ENCODE data around the gene HIPK2.

The HIPK2 gene

GRCh38 chr7:139603896-139604295 lies 173.9 kb downstream of the HIPK2 start:
- Histone ChIP-seq H2BK120ac (ENCODE audit: low read depth, low read length) (no peak overlapping the region), H3K56ac (ENCODE audit: low read length) (no peak overlapping the region), H3K4me1 (ENCODE audit: control insufficient read depth, low read depth, low read length) (no peaks in the 10 kb centered on the region), H4K5ac (ENCODE audit: low read length) (no peak overlapping the region), H3K4me3 (ENCODE audit: low read length) (no peak overlapping the region), H4K8ac (ENCODE audit: low read depth, low read length) (no peak overlapping the region), H3K4me2 (ENCODE audit: low read length) (no peak overlapping the region), H2BK5ac (ENCODE audit: low read length) (no peak overlapping the region), H3K79me2 (ENCODE audit: control insufficient read depth, insufficient read depth, low read length) (no peaks in the 10 kb centered on the region), H3K27me3 (ENCODE audit: insufficient read depth, low read length, poor library complexity) (no peaks in the 10 kb centered on the region), H3K9ac (ENCODE audit: low read length) (no peak overlapping the region), H3K79me1 (ENCODE audit: low read length) (no peaks in the 10 kb centered on the region), H2AK5ac (ENCODE audit: low read length) (no peak overlapping the region), H3K36me3 (ENCODE audit: control insufficient read depth, insufficient read depth, low read length) (no peaks in the 10 kb centered on the region), H3K27ac (ENCODE audit: low read depth, low read length) (no peak overlapping the region), H3K18ac (ENCODE audit: low read length) (no peak overlapping the region), H3K4ac (ENCODE audit: low read depth, low read length) (no peak overlapping the region), H3K23ac (ENCODE audit: low read length) (no peak overlapping the region), H2BK15ac (replicated peaks; ENCODE audit: low read depth) (no peak overlapping the region)
- DNase-seq = no peak
- no CpG with 5 or more reads among the region's 5 CpGs for WGBS (ENCODE audit: extremely low coverage, insufficient coverage, low lambda C conversion rate)

- Histone ChIP-seq H3K4me2 (ENCODE audit: low read length) (no peak overlapping the region), H2AK5ac (ENCODE audit: low read length) (no peak overlapping the region), H3K9ac (ENCODE audit: low read length) (no peak overlapping the region), H2BK5ac (ENCODE audit: low read length) (no peak overlapping the region), H3K18ac (ENCODE audit: low read length) (no peak overlapping the region), H3K4me1 (ENCODE audit: control insufficient read depth, low read depth, low read length) (no peaks in the 10 kb centered on the region), H3K79me2 (ENCODE audit: control insufficient read depth, insufficient read depth, low read length) (no peaks in the 10 kb centered on the region), H3K79me1 (ENCODE audit: low read length) (no peaks in the 10 kb centered on the region), H3K4me3 (ENCODE audit: low read length) (no peak overlapping the region), H4K8ac (ENCODE audit: low read depth, low read length) (no peak overlapping the region), H3K36me3 (ENCODE audit: control insufficient read depth, insufficient read depth, low read length) (no peaks in the 10 kb centered on the region), H3K23ac (ENCODE audit: low read length) (no peak overlapping the region), H3K56ac (ENCODE audit: low read length) (no peak overlapping the region), H3K27ac (ENCODE audit: low read depth, low read length) (no peak overlapping the region), H2BK120ac (ENCODE audit: low read depth, low read length) (no peak overlapping the region), H3K27me3 (ENCODE audit: insufficient read depth, low read length, poor library complexity) (no peaks in the 10 kb centered on the region), H4K5ac (ENCODE audit: low read length) (no peak overlapping the region), H3K4ac (ENCODE audit: low read depth, low read length) (no peak overlapping the region), H2BK15ac (replicated peaks; ENCODE audit: low read depth) (no peak overlapping the region)
- no CpG with 5 or more reads among the region's 5 CpGs for WGBS (ENCODE audit: extremely low coverage, insufficient coverage, low lambda C conversion rate)
- no peak for DNase-seq
Observed at GRCh38 chr7:139603282-139603681, 174.5 kb downstream of the HIPK2 start.

- Histone ChIP-seq H3K4ac (ENCODE audit: low read depth, low read length) (no peak overlapping the region), H3K79me2 (ENCODE audit: control insufficient read depth, insufficient read depth, low read length) (no peaks in the 10 kb centered on the region), H4K8ac (ENCODE audit: low read depth, low read length) (no peak overlapping the region), H3K27me3 (ENCODE audit: insufficient read depth, low read length, poor library complexity) (no peaks in the 10 kb centered on the region), H2BK15ac (replicated peaks; ENCODE audit: low read depth) (no peak overlapping the region), H3K27ac (ENCODE audit: low read depth, low read length) (no peak overlapping the region), H2AK5ac (ENCODE audit: low read length) (no peak overlapping the region), H3K9ac (ENCODE audit: low read length) (no peak overlapping the region), H2BK120ac (ENCODE audit: low read depth, low read length) (no peak overlapping the region), H3K4me1 (ENCODE audit: control insufficient read depth, low read depth, low read length) (no peaks in the 10 kb centered on the region), H3K23ac (ENCODE audit: low read length) (no peak overlapping the region), H3K4me2 (ENCODE audit: low read length) (no peak overlapping the region), H4K5ac (ENCODE audit: low read length) (no peak overlapping the region), H2BK5ac (ENCODE audit: low read length) (no peak overlapping the region), H3K4me3 (ENCODE audit: low read length) (no peak overlapping the region), H3K56ac (ENCODE audit: low read length) (no peak overlapping the region), H3K79me1 (ENCODE audit: low read length) (no peaks in the 10 kb centered on the region), H3K18ac (ENCODE audit: low read length) (no peak overlapping the region), H3K36me3 (ENCODE audit: control insufficient read depth, insufficient read depth, low read length) (no peaks in the 10 kb centered on the region)
- WGBS (ENCODE audit: extremely low coverage, insufficient coverage, low lambda C conversion rate) = 100% methylated on average over 1 of the region's 7 CpGs
- DNase-seq = peak; percentile 56
Observed at GRCh38 chr7:139602143-139602722, 175.6 kb downstream of the HIPK2 start.

- no peak overlapping the region for H3K9ac ChIP-seq (ENCODE audit: low read length)
- no peak overlapping the region for H2BK120ac ChIP-seq (ENCODE audit: low read depth, low read length)
- WGBS (ENCODE audit: extremely low coverage, insufficient coverage, low lambda C conversion rate) = no CpG with 5 or more reads among the region's 6 CpGs
- no peaks in the 10 kb centered on the region for H3K79me1 ChIP-seq (ENCODE audit: low read length)
- H2BK15ac ChIP-seq (replicated peaks; ENCODE audit: low read depth) = no peak overlapping the region
- no peak overlapping the region for H3K4me3 ChIP-seq (ENCODE audit: low read length)
- no peak overlapping the region for H2AK5ac ChIP-seq (ENCODE audit: low read length)
- H3K79me2 ChIP-seq (ENCODE audit: control insufficient read depth, insufficient read depth, low read length) = no peaks in the 10 kb centered on the region
- no peak overlapping the region for H4K5ac ChIP-seq (ENCODE audit: low read length)
- no peaks in the 10 kb centered on the region for H3K4me1 ChIP-seq (ENCODE audit: control insufficient read depth, low read depth, low read length)
- DNase-seq = no peak
- H3K36me3 ChIP-seq (ENCODE audit: control insufficient read depth, insufficient read depth, low read length) = no peaks in the 10 kb centered on the region
- no peak overlapping the region for H3K4me2 ChIP-seq (ENCODE audit: low read length)
- no peak overlapping the region for H4K8ac ChIP-seq (ENCODE audit: low read depth, low read length)
- H3K27me3 ChIP-seq (ENCODE audit: insufficient read depth, low read length, poor library complexity) = no peaks in the 10 kb centered on the region
- H3K18ac ChIP-seq (ENCODE audit: low read length) = no peak overlapping the region
- H3K27ac ChIP-seq (ENCODE audit: low read depth, low read length) = no peak overlapping the region
- H3K56ac ChIP-seq (ENCODE audit: low read length) = no peak overlapping the region
- H3K23ac ChIP-seq (ENCODE audit: low read length) = no peak overlapping the region
- no peak overlapping the region for H2BK5ac ChIP-seq (ENCODE audit: low read length)
- no peak overlapping the region for H3K4ac ChIP-seq (ENCODE audit: low read depth, low read length)
Observed at GRCh38 chr7:139601176-139601575, 176.6 kb downstream of the HIPK2 start.

GRCh38 chr7:139600306-139600705 lies 177.5 kb downstream of the HIPK2 start:
- Histone ChIP-seq H3K23ac (ENCODE audit: low read length) (no peak overlapping the region), H2BK5ac (ENCODE audit: low read length) (no peak overlapping the region), H3K4me2 (ENCODE audit: low read length) (no peak overlapping the region), H3K4ac (ENCODE audit: low read depth, low read length) (no peak overlapping the region), H3K18ac (ENCODE audit: low read length) (no peak overlapping the region), H3K56ac (ENCODE audit: low read length) (no peak overlapping the region), H4K5ac (ENCODE audit: low read length) (no peak overlapping the region), H4K8ac (ENCODE audit: low read depth, low read length) (no peak overlapping the region), H2BK120ac (ENCODE audit: low read depth, low read length) (no peak overlapping the region), H3K27ac (ENCODE audit: low read depth, low read length) (no peak overlapping the region), H3K27me3 (ENCODE audit: insufficient read depth, low read length, poor library complexity) (no peaks in the 10 kb centered on the region), H3K36me3 (ENCODE audit: control insufficient read depth, insufficient read depth, low read length) (no peaks in the 10 kb centered on the region), H2BK15ac (replicated peaks; ENCODE audit: low read depth) (no peak overlapping the region), H2AK5ac (ENCODE audit: low read length) (no peak overlapping the region), H3K4me1 (ENCODE audit: control insufficient read depth, low read depth, low read length) (no peaks in the 10 kb centered on the region), H3K79me1 (ENCODE audit: low read length) (no peaks in the 10 kb centered on the region), H3K4me3 (ENCODE audit: low read length) (no peak overlapping the region), H3K79me2 (ENCODE audit: control insufficient read depth, insufficient read depth, low read length) (no peaks in the 10 kb centered on the region), H3K9ac (ENCODE audit: low read length) (no peak overlapping the region)
- DNase-seq = peak; percentile 19
- no CpG with 5 or more reads among the region's 8 CpGs for WGBS (ENCODE audit: extremely low coverage, insufficient coverage, low lambda C conversion rate)

- Histone ChIP-seq H2BK5ac (ENCODE audit: low read length) (no peak overlapping the region), H3K79me1 (ENCODE audit: low read length) (no peaks in the 10 kb centered on the region), H3K4ac (ENCODE audit: low read depth, low read length) (no peak overlapping the region), H3K9ac (ENCODE audit: low read length) (no peak overlapping the region), H2BK120ac (ENCODE audit: low read depth, low read length) (no peak overlapping the region), H4K5ac (ENCODE audit: low read length) (no peak overlapping the region), H3K27me3 (ENCODE audit: insufficient read depth, low read length, poor library complexity) (no peaks in the 10 kb centered on the region), H3K4me1 (ENCODE audit: control insufficient read depth, low read depth, low read length) (no peaks in the 10 kb centered on the region), H3K23ac (ENCODE audit: low read length) (no peak overlapping the region), H2BK15ac (replicated peaks; ENCODE audit: low read depth) (no peak overlapping the region), H3K79me2 (ENCODE audit: control insufficient read depth, insufficient read depth, low read length) (no peaks in the 10 kb centered on the region), H2AK5ac (ENCODE audit: low read length) (no peak overlapping the region), H3K4me2 (ENCODE audit: low read length) (no peak overlapping the region), H3K36me3 (ENCODE audit: control insufficient read depth, insufficient read depth, low read length) (no peaks in the 10 kb centered on the region), H4K8ac (ENCODE audit: low read depth, low read length) (no peak overlapping the region), H3K56ac (ENCODE audit: low read length) (no peak overlapping the region), H3K18ac (ENCODE audit: low read length) (no peak overlapping the region), H3K27ac (ENCODE audit: low read depth, low read length) (no peak overlapping the region), H3K4me3 (ENCODE audit: low read length) (no peak overlapping the region)
- DNase-seq = no peak
- WGBS (ENCODE audit: extremely low coverage, insufficient coverage, low lambda C conversion rate) = no CpG with 5 or more reads among the region's 1 CpG
Observed at GRCh38 chr7:139598642-139599041, 179.2 kb downstream of the HIPK2 start.
